ENCODE results near the gene C8A. TPM values are rescaled to one million over a fixed set of nuclear protein-coding genes. Genes with fewer than 3 reads are reported as not detected.
A peak's percentile ranks its signal among the peaks of the same experiment; 100 is the strongest.

The C8A gene
- total and polyA plus RNA-seq, 2 experiments from 2014 or later = not detected

- Histone ChIP-seq H3K27me3 (replicated peaks; ENCODE audit: insufficient read depth) (no peaks in the 10 kb centered on the region), H2AFZ (no peak overlapping the region), H3K4me2 (ENCODE audit: unreplicated experiment) (no peak overlapping the region), H3F3A (ENCODE audit: insufficient read depth) (peaks cover 7% of the 10 kb centered on the region), H3K4me1 (ENCODE audit: insufficient read depth) (peaks cover 7% of the 10 kb centered on the region), H4K20me1 (ENCODE audit: insufficient read depth) (no peaks in the 10 kb centered on the region), H3K27ac (no peak overlapping the region), H3K79me2 (ENCODE audit: insufficient read depth) (no peaks in the 10 kb centered on the region), H3K9me3 (ENCODE audit: low read depth) (no peaks in the 10 kb centered on the region), H3K9ac (no peak overlapping the region), H3K4me3 (no peak overlapping the region), H3K36me3 (ENCODE audit: low read depth) (no peaks in the 10 kb centered on the region), H3K9me2 (ENCODE audit: insufficient read depth) (no peaks in the 10 kb centered on the region)
- WGBS, 2 experiments (ENCODE audit: low coverage in 1 of 2, low lambda C conversion rate in 2 of 2, missing lambda C conversion rate in 2 of 2) = 33 to 34% methylated on average over 2 of the region's 2 CpGs
- no peak for DNase-seq
- TF ChIP-seq EZH2 (IDR thresholded peaks at IDR 0.05; ENCODE audit: insufficient read depth, poor library complexity, severe bottlenecking) = no peak
- no peak for TF ChIP-seq EZH2phosphoT487 (IDR thresholded peaks at IDR 0.05; ENCODE audit: insufficient read depth, low read depth)
- in situ Hi-C loops (cut with MboI) = no loop called here
Measured at GRCh38 chr1:56933606-56934005, 79.0 kb downstream of the C8A start.

- Histone ChIP-seq H3K9me2 (ENCODE audit: insufficient read depth) (no peaks in the 10 kb centered on the region), H3K79me2 (ENCODE audit: insufficient read depth) (no peaks in the 10 kb centered on the region), H3K9ac (no peak overlapping the region), H3K4me2 (ENCODE audit: unreplicated experiment) (peak overlapping the region; percentile 23), H3F3A (ENCODE audit: insufficient read depth) (peaks cover 7% of the 10 kb centered on the region), H2AFZ (no peak overlapping the region), H3K36me3 (ENCODE audit: low read depth) (no peaks in the 10 kb centered on the region), H3K27me3 (replicated peaks; ENCODE audit: insufficient read depth) (no peaks in the 10 kb centered on the region), H3K9me3 (ENCODE audit: low read depth) (no peaks in the 10 kb centered on the region), H4K20me1 (ENCODE audit: insufficient read depth) (no peaks in the 10 kb centered on the region), H3K27ac (no peak overlapping the region), H3K4me1 (ENCODE audit: insufficient read depth) (peaks cover 7% of the 10 kb centered on the region), H3K4me3 (no peak overlapping the region)
- in situ Hi-C loops (cut with MboI) = no loop called here
- no peak for TF ChIP-seq EZH2phosphoT487 (IDR thresholded peaks at IDR 0.05; ENCODE audit: insufficient read depth, low read depth)
- no peak for TF ChIP-seq EZH2 (IDR thresholded peaks at IDR 0.05; ENCODE audit: insufficient read depth, poor library complexity, severe bottlenecking)
- peak; percentile 57 for DNase-seq
- 0 to 8% methylated on average over 1 of the region's 1 CpG for WGBS, 2 experiments (ENCODE audit: low coverage in 1 of 2, low lambda C conversion rate in 2 of 2, missing lambda C conversion rate in 2 of 2)
Measured at GRCh38 chr1:56934430-56935060, 79.9 kb downstream of the C8A start.

GRCh38 chr1:56938646-56939045 is 84.0 kb downstream of the C8A start:
- H3K4me3 ChIP-seq = no peak overlapping the region
- H3K4me1 ChIP-seq (ENCODE audit: insufficient read depth) = peaks cover 7% of the 10 kb centered on the region
- no peaks in the 10 kb centered on the region for H3K36me3 ChIP-seq (ENCODE audit: low read depth)
- no peak overlapping the region for H2AFZ ChIP-seq
- in situ Hi-C loops (cut with MboI) = no loop called here
- H3K27me3 ChIP-seq (replicated peaks; ENCODE audit: insufficient read depth) = no peaks in the 10 kb centered on the region
- no peak overlapping the region for H3K4me2 ChIP-seq (ENCODE audit: unreplicated experiment)
- no peak for TF ChIP-seq EZH2phosphoT487 (IDR thresholded peaks at IDR 0.05; ENCODE audit: insufficient read depth, low read depth)
- TF ChIP-seq EZH2 (IDR thresholded peaks at IDR 0.05; ENCODE audit: insufficient read depth, poor library complexity, severe bottlenecking) = no peak
- no peak overlapping the region for H3K27ac ChIP-seq
- no peak for DNase-seq
- no peaks in the 10 kb centered on the region for H4K20me1 ChIP-seq (ENCODE audit: insufficient read depth)
- no peak overlapping the region for H3K9ac ChIP-seq
- H3K79me2 ChIP-seq (ENCODE audit: insufficient read depth) = no peaks in the 10 kb centered on the region
- 95 to 97% methylated on average over 2 of the region's 2 CpGs for WGBS, 2 experiments (ENCODE audit: low coverage in 1 of 2, low lambda C conversion rate in 2 of 2, missing lambda C conversion rate in 2 of 2)
- H3K9me2 ChIP-seq (ENCODE audit: insufficient read depth) = no peaks in the 10 kb centered on the region
- H3F3A ChIP-seq (ENCODE audit: insufficient read depth) = peaks cover 7% of the 10 kb centered on the region
- no peaks in the 10 kb centered on the region for H3K9me3 ChIP-seq (ENCODE audit: low read depth)

- Histone ChIP-seq H3K9me3 (ENCODE audit: low read depth) (no peaks in the 10 kb centered on the region), H3K36me3 (ENCODE audit: low read depth) (no peaks in the 10 kb centered on the region), H3F3A (ENCODE audit: insufficient read depth) (peaks cover 7% of the 10 kb centered on the region), H3K27me3 (replicated peaks; ENCODE audit: insufficient read depth) (no peaks in the 10 kb centered on the region), H3K4me3 (no peak overlapping the region), H3K4me1 (ENCODE audit: insufficient read depth) (peaks cover 7% of the 10 kb centered on the region), H3K79me2 (ENCODE audit: insufficient read depth) (no peaks in the 10 kb centered on the region), H3K9ac (no peak overlapping the region), H3K27ac (no peak overlapping the region), H4K20me1 (ENCODE audit: insufficient read depth) (no peaks in the 10 kb centered on the region), H2AFZ (no peak overlapping the region), H3K4me2 (ENCODE audit: unreplicated experiment) (no peak overlapping the region), H3K9me2 (ENCODE audit: insufficient read depth) (no peaks in the 10 kb centered on the region)
- TF ChIP-seq EZH2phosphoT487 (IDR thresholded peaks at IDR 0.05; ENCODE audit: insufficient read depth, low read depth) = no peak
- TF ChIP-seq EZH2 (IDR thresholded peaks at IDR 0.05; ENCODE audit: insufficient read depth, poor library complexity, severe bottlenecking) = no peak
- no peak for DNase-seq
- in situ Hi-C loops (cut with MboI) = no loop called here
- 60 to 65% methylated on average over 2 of the region's 2 CpGs for WGBS, 2 experiments (ENCODE audit: low coverage in 1 of 2, low lambda C conversion rate in 2 of 2, missing lambda C conversion rate in 2 of 2)
Measured at GRCh38 chr1:56939209-56939608, 84.6 kb downstream of the C8A start.
